HG03354 (cell line): ENCODE measurements around the gene IFNA2.
A peak's percentile ranks its signal among the peaks of the same experiment; 100 is the strongest.
"Not testable (repeated sequence)": the region's sequence is repeated elsewhere in the genome, so short reads cannot be mapped to it uniquely, and the experiment has no call there.

Source experiments
- ATAC-seq: cut with Tn5 transposase; IDR thresholded peaks from one replicate; pipeline ENCODE4 v1.9.1; 2021; ENCODE audit warnings: mild to moderate bottlenecking; ENCODE audit not compliant: unreplicated experiment, poor library complexity, severe bottlenecking

The IFNA2 gene

GRCh38 chr9:21392270-21392669, 7.1 kb upstream of the IFNA2 start:
- peak; percentile 91 for ATAC-seq

GRCh38 chr9:21383627-21384026, 1.6 kb downstream of the IFNA2 start:
- no peak for ATAC-seq

- ATAC-seq = peak; percentile 98
These were observed 3.5 kb downstream of the IFNA2 start for GRCh38 chr9:21381448-21382339.

GRCh38 chr9:21371467-21371866, 13.7 kb downstream of the IFNA2 start:
- ATAC-seq = not testable (repeated sequence)

- no peak for ATAC-seq
These were observed 17.2 kb downstream of the IFNA2 start, which contains the start of gene IFNA13 for GRCh38 chr9:21367957-21368356. Gene IFNA13, minus strand, starts transcription at chr9:21368057. Its CDS starts 47 bp downstream, at chr9:21368010.

GRCh38 chr9:21367169-21367568, 18.0 kb downstream of the IFNA2 start:
- ATAC-seq = peak; percentile 99

GRCh38 chr9:21362287-21362686, 22.9 kb downstream of the IFNA2 start:
- ATAC-seq = no peak

- ATAC-seq = peak; percentile 94
These were observed 27.4 kb downstream of the IFNA2 start for GRCh38 chr9:21357479-21358460.

GRCh38 chr9:21350787-21351186, 34.4 kb downstream of the IFNA2 start, which contains the start of gene IFNA6:
Gene IFNA6, minus strand, starts transcription at chr9:21350887. Its CDS starts 0 bp downstream, at chr9:21350887.
- ATAC-seq = no peak

- peak; percentile 60 for ATAC-seq
These were observed 36.7 kb downstream of the IFNA2 start for GRCh38 chr9:21348430-21348970.

- no peak for ATAC-seq
These were observed 44.5 kb downstream of the IFNA2 start for GRCh38 chr9:21340735-21341134.

GRCh38 chr9:21336457-21336856, 48.7 kb downstream of the IFNA2 start:
- ATAC-seq = no peak

- peak; percentile 89 for ATAC-seq
These were observed 50.2 kb downstream of the IFNA2 start, which contains the start of gene KLHL9 for GRCh38 chr9:21334701-21335632. Gene KLHL9, minus strand, starts transcription at chr9:21335404. Its CDS starts 545 bp downstream, at chr9:21334859.
